T-cell (primary cell): Measurements from ENCODE around the gene ORMDL1. TPM values are rescaled to one million over a fixed set of nuclear protein-coding genes. Genes with fewer than 3 reads are reported as not detected.

Source experiments
- ATAC-seq, 4 experiments: fragments of 200-7000 bp in 3 of 4; fragments of 150-1000 bp in 1 of 4; cut with Tn5 transposase; replicated peaks in 1 of 4; 1 replicate in 3 of 4; 2 replicates in 1 of 4; pipeline ENCODE4 v1.10.0; 2021; ENCODE audit warnings: moderate library complexity in 3 of 4, mild to moderate bottlenecking in 2 of 4, moderate number of reproducible peaks in 1 of 4
- CTCF ChIA-PET, 2 donors: fragments of 300-600 bp; sonication (Branson Sonifier 250); formaldehyde crosslinking; loops; one replicate each; lab custom pipeline; 2022; ENCODE audit warnings: antibody characterized with exemption in 2 of 2; lab: Charles Lee
- POLR2A ChIA-PET, 2 donors: fragments of 300-600 bp; sonication (Branson Sonifier 250); formaldehyde crosslinking; loops; one replicate each; lab custom pipeline; 2022; ENCODE audit warnings: antibody characterized with exemption in 2 of 2; lab: Charles Lee
- DNase-seq, 35 experiments: peaks; one replicate each; pipeline versions ENCODE4 v3.0.0 to v3.0.0-alpha.2; 2013 to 2023
- H3K27ac ChIP-seq: one replicate; pipeline ENCODE4 v1.5.1; 2013; ENCODE audit warnings: low read length
- H3K27me3 ChIP-seq, 2 experiments: replicated peaks in 1 of 2; 1 replicate in 1 of 2; 2 replicates in 1 of 2; pipeline versions ENCODE4 v1.6.1 to v1.7.0; 2013; ENCODE audit warnings: low read length in 1 of 2, mixed read lengths in 1 of 2; ENCODE audit not compliant: control insufficient read depth in 2 of 2, insufficient read depth in 2 of 2; ENCODE audit errors: extremely low read depth in 1 of 2
- H3K36me3 ChIP-seq, 2 donors: 1 replicate in 1 of 2; 2 replicates in 1 of 2; pipeline versions ENCODE4 v1.6.1 to v1.7.0; 2013; ENCODE audit warnings: low read length in 1 of 2; ENCODE audit not compliant: control insufficient read depth in 2 of 2, insufficient read depth in 1 of 2; ENCODE audit errors: extremely low read depth in 1 of 2
- H3K4me1 ChIP-seq, 2 experiments: 1 replicate in 1 of 2; 2 replicates in 1 of 2; pipeline versions ENCODE4 v1.6.1 to v1.7.0; 2013; ENCODE audit warnings: low read length in 2 of 2, mixed read lengths in 1 of 2; ENCODE audit not compliant: insufficient read depth in 2 of 2, control insufficient read depth in 1 of 2; ENCODE audit errors: extremely low read depth in 1 of 2
- H3K4me3 ChIP-seq, 2 donors: 1 replicate in 1 of 2; 2 replicates in 1 of 2; pipeline versions ENCODE4 v1.5.1 to v1.7.0; 2013; ENCODE audit warnings: mild to moderate bottlenecking in 2 of 2, low read length in 1 of 2, moderate library complexity in 1 of 2; ENCODE audit not compliant: control insufficient read depth in 1 of 2; ENCODE audit errors: extremely low read depth in 1 of 2
- H3K9me3 ChIP-seq: 2 replicates; pipeline ENCODE4 v1.7.0; 2013
- H3K27ac Mint-ChIP-seq, 2 donors: one replicate each; pipeline ENCODE4 v1.8.0; 2020 to 2021; ENCODE audit warnings: mild to moderate bottlenecking in 2 of 2, mixed read lengths in 2 of 2
- H3K27me3 Mint-ChIP-seq, 2 donors: one replicate each; pipeline ENCODE4 v1.8.0; 2021 to 2022; ENCODE audit warnings: mixed read lengths in 2 of 2
- H3K36me3 Mint-ChIP-seq: one replicate; pipeline ENCODE4 v1.8.0; 2021; ENCODE audit warnings: mixed read lengths
- H3K4me1 Mint-ChIP-seq, 3 donors: one replicate each; pipeline ENCODE4 v1.8.0; 2020 to 2022; ENCODE audit warnings: mixed read lengths in 3 of 3, mild to moderate bottlenecking in 1 of 3
- H3K4me3 Mint-ChIP-seq, 3 donors: one replicate each; pipeline ENCODE4 v1.8.0; 2020 to 2022; ENCODE audit warnings: mild to moderate bottlenecking in 3 of 3, mixed read lengths in 3 of 3, moderate library complexity in 3 of 3
- H3K9me3 Mint-ChIP-seq, 3 donors: one replicate each; pipeline ENCODE4 v1.8.0; 2020 to 2022; ENCODE audit warnings: mixed read lengths in 3 of 3
- WGBS: methylation state at CpG from one replicate; pipeline ENCODE4 v1.1.5; 2013; ENCODE audit warnings: missing lambda C conversion rate; ENCODE audit not compliant: insufficient coverage; 5-methylcytosine and 5-hydroxymethylcytosine counted together
- total RNA-seq, 35 experiments: library from RNA in 6 of 35; stranded (reverse) in 6 of 35; fragments of 120-200 nt in 1 of 35; gene quantifications; one replicate each; pipeline versions ENCODE4 v1.2.1 to v1.2.4 and lab custom pipeline; 2013 to 2026

ORMDL1 gene
- total RNA-seq, 5 donors from 2014 or later (not counting 1 experiment from before 2014, with no cell fraction given): 121 to 161 (median 146) TPM

DNA sequence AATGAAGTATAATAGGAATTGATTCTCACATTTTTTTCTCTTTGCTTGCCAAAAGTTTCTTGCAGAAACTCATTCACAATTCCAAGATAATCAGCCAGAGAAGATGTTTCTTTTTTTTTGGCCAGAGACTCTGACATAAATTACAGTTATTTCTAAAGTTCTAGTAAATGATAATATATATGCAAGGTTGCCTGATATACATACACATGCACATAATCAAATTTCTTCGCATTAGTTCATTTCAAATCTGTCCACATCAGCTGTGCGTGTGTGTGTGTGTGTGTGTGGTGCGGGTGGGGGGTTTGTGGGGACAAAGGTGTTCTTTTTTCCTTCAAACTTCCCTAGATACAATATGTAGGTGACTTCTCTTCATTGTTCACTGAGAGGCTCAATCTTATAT is 54.7 kb downstream of the ORMDL1 start:
- Mint-ChIP-seq H3K27me3 (no peaks in the 10 kb centered on the region), H3K36me3 (peaks cover 14% of the 10 kb centered on the region), H3K4me1 (no peaks in the 10 kb centered on the region), H3K27ac (no peak overlapping the region), H3K9me3 (no peaks in the 10 kb centered on the region), H3K4me3 (no peak overlapping the region)
- H3K9me3 ChIP-seq: no peaks in the 10 kb centered on the region
- WGBS: no CpG with 5 or more reads among the region's 3 CpGs
- no peaks in the 10 kb centered on the region for H3K4me1 ChIP-seq
- DNase-seq (no peak), ATAC-seq (no peak)
- H3K36me3 ChIP-seq: no peaks in the 10 kb centered on the region
- no peaks in the 10 kb centered on the region for H3K27me3 ChIP-seq
- CTCF ChIA-PET: no interaction called here
- no peak overlapping the region for H3K27ac ChIP-seq
- POLR2A ChIA-PET: no interaction called here
- no peak overlapping the region for H3K4me3 ChIP-seq

- no peak overlapping the region for H3K27ac ChIP-seq
- H3K9me3 ChIP-seq: no peaks in the 10 kb centered on the region
- no peak for DNase-seq
- Mint-ChIP-seq H3K27me3 (no peaks in the 10 kb centered on the region), H3K4me3 (no peak overlapping the region), H3K27ac (no peak overlapping the region), H3K4me1 (no peaks in the 10 kb centered on the region), H3K36me3 (peaks cover 10% of the 10 kb centered on the region), H3K9me3 (no peaks in the 10 kb centered on the region)
- no peak overlapping the region for H3K4me3 ChIP-seq
- H3K36me3 ChIP-seq: no peaks in the 10 kb centered on the region
- no peaks in the 10 kb centered on the region for H3K27me3 ChIP-seq
- ATAC-seq: no peak
- ChIA-PET POLR2A (interaction anchor here in 1 of 2 donors (0.5 kb wide), 1 partner anchor 841 kb away, joined by 11 read pairs; no protein-coding TSS in a partner anchor), CTCF (no interaction called here)
- no peaks in the 10 kb centered on the region for H3K4me1 ChIP-seq
Observed at GRCh38 chr2:189726849-189727248, 57.3 kb downstream of the ORMDL1 start.

GRCh38 chr2:189726271-189726670 is 57.9 kb downstream of the ORMDL1 start:
- ChIA-PET POLR2A (no interaction called here), CTCF (no interaction called here)
- Histone ChIP-seq H3K4me3 (no peak overlapping the region), H3K36me3 (no peaks in the 10 kb centered on the region), H3K27ac (no peak overlapping the region), H3K4me1 (no peaks in the 10 kb centered on the region), H3K27me3 (no peaks in the 10 kb centered on the region), H3K9me3 (no peaks in the 10 kb centered on the region)
- Mint-ChIP-seq H3K9me3 (no peaks in the 10 kb centered on the region), H3K4me3 (no peak overlapping the region), H3K36me3 (peaks cover 10% of the 10 kb centered on the region), H3K4me1 (no peaks in the 10 kb centered on the region), H3K27ac (no peak overlapping the region), H3K27me3 (no peaks in the 10 kb centered on the region)
- DNase-seq (no peak), ATAC-seq (no peak)
- WGBS: no CpG with 5 or more reads among the region's 1 CpG

GRCh38 chr2:189723192-189723591 is 60.9 kb downstream of the ORMDL1 start:
- Mint-ChIP-seq H3K36me3 (peaks cover 9% of the 10 kb centered on the region), H3K9me3 (no peaks in the 10 kb centered on the region), H3K4me1 (no peaks in the 10 kb centered on the region), H3K4me3 (no peak overlapping the region), H3K27me3 (no peaks in the 10 kb centered on the region), H3K27ac (no peak overlapping the region)
- no peak for DNase-seq
- H3K9me3 ChIP-seq: no peaks in the 10 kb centered on the region
- H3K27me3 ChIP-seq: no peaks in the 10 kb centered on the region
- ChIA-PET CTCF (interaction anchor here in 1 of 2 donors (1.7 kb wide), 1 partner anchor 10 kb away, joined by 6 read pairs; no protein-coding TSS in a partner anchor), POLR2A (no interaction called here)
- H3K27ac ChIP-seq: no peak overlapping the region
- no peaks in the 10 kb centered on the region for H3K36me3 ChIP-seq
- no peak overlapping the region for H3K4me3 ChIP-seq
- H3K4me1 ChIP-seq: no peaks in the 10 kb centered on the region
- ATAC-seq: no peak

Other genes starting within 250 kb of the ORMDL1 start
- gene SLC40A1, start 203.6 kb downstream of the ORMDL1 start, total RNA-seq: 10 to 100 TPM; 20.7 to 43.7 (median 24.6) TPM
- gene ASNSD1, start 122.9 kb downstream of the ORMDL1 start, total RNA-seq: 10 to 100 TPM; 31.7 to 43.8 (median 35.9) TPM
- 10 to 100 TPM; 12.5 to 14.9 (median 12.9) TPM for gene ANKAR, start 109.7 kb downstream of the ORMDL1 start, total RNA-seq
- 10 to 100 TPM in 4 of 5 donors, 1 to 10 TPM in 1; 5.5 to 15.3 (median 13.9) TPM for gene OSGEPL1, start 21.5 kb downstream of the ORMDL1 start, total RNA-seq
- gene PMS1, start 111 bp upstream of the ORMDL1 start, total RNA-seq: 10 to 100 TPM; 23.1 to 30.9 (median 24.8) TPM